Astrocyte of the spinal cord (primary cell): ENCODE data around the gene SLC35F3.

Experiments used
- DNase-seq: peaks from one replicate; pipeline ENCODE4 v3.0.0; 2011; ENCODE audit warnings: low read depth, low spot score
- H3K4me3 ChIP-seq: 2 replicates; pipeline ENCODE4 v1.5.1; 2011; ENCODE audit warnings: low read depth, mild to moderate bottlenecking, low read length, moderate library complexity
- in situ Hi-C: cut with HindIII; loops from 2 replicates; pipeline ENCODE4 v1.10.0; 2017; ENCODE audit warnings: low sequenced_read_pairs
- TF ChIP-seq, protein P1 (sequence below): IDR thresholded peaks from 2 replicates; pipeline ENCODE4 v1.5.1; 2012; ENCODE audit warnings: low read depth, mild to moderate bottlenecking, low read length, inconsistent platforms

The SLC35F3 gene

GRCh38 chr1:234217316-234217840 lies 312.9 kb downstream of the SLC35F3 start:
- TF ChIP-seq, protein P1, sequence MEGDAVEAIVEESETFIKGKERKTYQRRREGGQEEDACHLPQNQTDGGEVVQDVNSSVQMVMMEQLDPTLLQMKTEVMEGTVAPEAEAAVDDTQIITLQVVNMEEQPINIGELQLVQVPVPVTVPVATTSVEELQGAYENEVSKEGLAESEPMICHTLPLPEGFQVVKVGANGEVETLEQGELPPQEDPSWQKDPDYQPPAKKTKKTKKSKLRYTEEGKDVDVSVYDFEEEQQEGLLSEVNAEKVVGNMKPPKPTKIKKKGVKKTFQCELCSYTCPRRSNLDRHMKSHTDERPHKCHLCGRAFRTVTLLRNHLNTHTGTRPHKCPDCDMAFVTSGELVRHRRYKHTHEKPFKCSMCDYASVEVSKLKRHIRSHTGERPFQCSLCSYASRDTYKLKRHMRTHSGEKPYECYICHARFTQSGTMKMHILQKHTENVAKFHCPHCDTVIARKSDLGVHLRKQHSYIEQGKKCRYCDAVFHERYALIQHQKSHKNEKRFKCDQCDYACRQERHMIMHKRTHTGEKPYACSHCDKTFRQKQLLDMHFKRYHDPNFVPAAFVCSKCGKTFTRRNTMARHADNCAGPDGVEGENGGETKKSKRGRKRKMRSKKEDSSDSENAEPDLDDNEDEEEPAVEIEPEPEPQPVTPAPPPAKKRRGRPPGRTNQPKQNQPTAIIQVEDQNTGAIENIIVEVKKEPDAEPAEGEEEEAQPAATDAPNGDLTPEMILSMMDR: no peak
- no peak overlapping the region for H3K4me3 ChIP-seq
- in situ Hi-C loops: no loop called here
- no peak for DNase-seq

- no peak overlapping the region for H3K4me3 ChIP-seq
- in situ Hi-C loops: no loop called here
- TF ChIP-seq, protein P1: no peak
- DNase-seq: no peak
These were observed 313.6 kb downstream of the SLC35F3 start for GRCh38 chr1:234218078-234218477.

- no peak overlapping the region for H3K4me3 ChIP-seq
- DNase-seq: no peak
- TF ChIP-seq, protein P1: no peak
- in situ Hi-C loops: no loop called here
These were observed 315.2 kb downstream of the SLC35F3 start for GRCh38 chr1:234219711-234220110.

DNA sequence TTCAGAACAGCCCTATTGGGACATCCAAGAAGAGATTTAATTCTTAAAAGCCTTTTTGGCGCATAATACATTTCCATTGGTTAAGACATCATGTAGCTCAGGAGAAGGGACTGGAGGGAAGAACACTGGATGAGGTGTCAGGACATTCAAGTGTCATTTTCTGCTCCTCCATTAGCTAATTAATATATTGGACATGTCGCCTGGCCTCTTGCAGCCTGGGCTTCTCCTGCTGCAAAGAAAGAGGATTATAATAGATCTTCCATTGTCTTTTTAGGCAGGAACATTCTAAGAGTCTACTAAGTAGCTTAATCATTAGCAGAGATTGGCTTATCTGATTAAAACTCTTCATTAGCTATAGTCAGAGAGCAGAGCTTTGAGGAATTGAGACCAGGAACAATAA lies 317.1 kb downstream of the SLC35F3 start:
- TF ChIP-seq, protein P1: no peak
- H3K4me3 ChIP-seq: no peak overlapping the region
- DNase-seq: no peak
- in situ Hi-C loops: no loop called here

DNA sequence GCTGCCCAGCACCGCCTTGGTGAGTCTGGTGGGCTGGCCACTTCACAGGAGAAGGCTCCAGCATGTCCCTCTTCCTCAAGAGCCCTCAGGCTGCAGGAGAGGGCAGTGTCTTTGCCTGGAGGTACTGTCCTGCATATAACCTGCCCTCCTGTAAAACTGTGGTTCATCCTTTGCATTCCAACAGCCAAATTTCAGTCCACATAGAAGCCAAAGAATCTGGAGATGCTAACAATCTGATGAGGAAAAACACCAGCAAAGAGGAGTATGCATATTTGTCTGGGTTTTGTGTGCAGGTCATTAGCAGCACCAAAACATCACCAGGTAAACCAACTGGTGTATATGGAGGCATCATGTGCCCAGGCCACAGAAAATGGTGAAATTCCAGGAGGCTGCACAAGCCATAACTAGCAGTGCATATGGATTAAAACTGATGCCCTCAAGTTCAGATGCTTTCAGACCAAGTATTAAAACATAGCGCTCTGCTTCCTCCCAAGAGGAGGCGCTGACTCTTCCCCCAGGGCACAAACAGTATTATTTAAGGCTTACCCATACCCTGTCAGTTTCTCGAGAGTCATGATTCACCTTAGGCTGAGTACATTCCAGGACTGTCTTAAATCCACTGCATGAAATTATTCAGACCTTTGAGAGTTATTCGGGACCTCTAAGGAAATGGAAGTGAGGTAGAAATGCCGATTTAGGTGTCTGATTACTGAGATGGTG lies 318.2 kb downstream of the SLC35F3 start:
- H3K4me3 ChIP-seq: no peak overlapping the region
- TF ChIP-seq, protein P1: no peak
- in situ Hi-C loops: no loop called here
- DNase-seq: no peak

DNA sequence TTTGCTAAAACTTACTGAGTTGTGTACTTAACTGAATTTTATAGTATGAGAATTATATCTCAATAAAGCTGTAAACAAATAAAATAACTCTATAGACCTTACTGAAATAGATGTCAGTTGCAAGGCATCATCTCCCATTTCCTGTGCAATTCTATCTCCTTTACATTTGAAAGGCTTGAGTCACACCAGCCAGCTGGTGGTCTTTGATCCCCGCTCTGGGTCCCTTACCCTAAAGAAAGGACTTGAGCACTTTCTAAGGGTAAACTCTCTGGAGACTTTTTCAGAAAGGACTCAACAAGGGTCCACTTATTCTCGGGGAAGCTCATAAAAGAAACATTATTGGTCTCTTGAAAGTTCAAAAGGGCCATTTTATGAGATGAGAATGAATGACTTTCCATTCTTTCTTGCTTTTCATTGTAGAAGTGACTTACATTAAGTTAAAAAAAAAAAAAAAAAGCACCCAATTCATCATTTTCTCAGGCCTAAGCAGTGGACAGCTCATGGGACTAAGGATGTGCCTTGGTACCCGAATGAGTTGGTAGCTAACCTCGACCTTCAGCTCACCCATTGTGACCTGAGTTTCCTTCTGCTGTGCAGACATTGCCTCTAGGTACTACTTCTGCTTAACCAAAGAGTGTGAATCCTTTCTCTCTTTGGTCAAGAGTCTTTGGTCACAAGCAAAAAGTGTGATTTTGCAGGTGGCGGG lies 321.8 kb downstream of the SLC35F3 start:
- TF ChIP-seq, protein P1: no peak
- DNase-seq: no peak
- H3K4me3 ChIP-seq: no peak overlapping the region
- in situ Hi-C loops: no loop called here
